T-cell (primary cell): ENCODE measurements around the gene WIPF3. TPM values are rescaled to one million over a fixed set of nuclear protein-coding genes. Genes with fewer than 3 reads are reported as not detected.

Experiments
- ATAC-seq, 4 experiments: fragments of 200-7000 bp in 3 of 4; fragments of 150-1000 bp in 1 of 4; cut with Tn5 transposase; replicated peaks in 1 of 4; 1 replicate in 3 of 4; 2 replicates in 1 of 4; pipeline ENCODE4 v1.10.0; 2021; ENCODE audit warnings: moderate library complexity in 3 of 4, mild to moderate bottlenecking in 2 of 4, moderate number of reproducible peaks in 1 of 4
- CTCF ChIA-PET, 2 donors: fragments of 300-600 bp; sonication (Branson Sonifier 250); formaldehyde crosslinking; loops; one replicate each; lab custom pipeline; 2022; ENCODE audit warnings: antibody characterized with exemption in 2 of 2; lab: Charles Lee
- POLR2A ChIA-PET, 2 donors: fragments of 300-600 bp; sonication (Branson Sonifier 250); formaldehyde crosslinking; loops; one replicate each; lab custom pipeline; 2022; ENCODE audit warnings: antibody characterized with exemption in 2 of 2; lab: Charles Lee
- DNase-seq, 35 experiments: peaks; one replicate each; pipeline versions ENCODE4 v3.0.0 to v3.0.0-alpha.2; 2013 to 2023
- H3K27ac ChIP-seq: one replicate; pipeline ENCODE4 v1.5.1; 2013; ENCODE audit warnings: low read length
- H3K27me3 ChIP-seq, 2 experiments: replicated peaks in 1 of 2; 1 replicate in 1 of 2; 2 replicates in 1 of 2; pipeline versions ENCODE4 v1.6.1 to v1.7.0; 2013; ENCODE audit warnings: low read length in 1 of 2, mixed read lengths in 1 of 2; ENCODE audit not compliant: control insufficient read depth in 2 of 2, insufficient read depth in 2 of 2; ENCODE audit errors: extremely low read depth in 1 of 2
- H3K36me3 ChIP-seq, 2 donors: 1 replicate in 1 of 2; 2 replicates in 1 of 2; pipeline versions ENCODE4 v1.6.1 to v1.7.0; 2013; ENCODE audit warnings: low read length in 1 of 2; ENCODE audit not compliant: control insufficient read depth in 2 of 2, insufficient read depth in 1 of 2; ENCODE audit errors: extremely low read depth in 1 of 2
- H3K4me1 ChIP-seq, 2 experiments: 1 replicate in 1 of 2; 2 replicates in 1 of 2; pipeline versions ENCODE4 v1.6.1 to v1.7.0; 2013; ENCODE audit warnings: low read length in 2 of 2, mixed read lengths in 1 of 2; ENCODE audit not compliant: insufficient read depth in 2 of 2, control insufficient read depth in 1 of 2; ENCODE audit errors: extremely low read depth in 1 of 2
- H3K4me3 ChIP-seq, 2 donors: 1 replicate in 1 of 2; 2 replicates in 1 of 2; pipeline versions ENCODE4 v1.5.1 to v1.7.0; 2013; ENCODE audit warnings: mild to moderate bottlenecking in 2 of 2, low read length in 1 of 2, moderate library complexity in 1 of 2; ENCODE audit not compliant: control insufficient read depth in 1 of 2; ENCODE audit errors: extremely low read depth in 1 of 2
- H3K9me3 ChIP-seq: 2 replicates; pipeline ENCODE4 v1.7.0; 2013
- H3K27ac Mint-ChIP-seq, 2 donors: one replicate each; pipeline ENCODE4 v1.8.0; 2020 to 2021; ENCODE audit warnings: mild to moderate bottlenecking in 2 of 2, mixed read lengths in 2 of 2
- H3K27me3 Mint-ChIP-seq, 2 donors: one replicate each; pipeline ENCODE4 v1.8.0; 2021 to 2022; ENCODE audit warnings: mixed read lengths in 2 of 2
- H3K36me3 Mint-ChIP-seq: one replicate; pipeline ENCODE4 v1.8.0; 2021; ENCODE audit warnings: mixed read lengths
- H3K4me1 Mint-ChIP-seq, 3 donors: one replicate each; pipeline ENCODE4 v1.8.0; 2020 to 2022; ENCODE audit warnings: mixed read lengths in 3 of 3, mild to moderate bottlenecking in 1 of 3
- H3K4me3 Mint-ChIP-seq, 3 donors: one replicate each; pipeline ENCODE4 v1.8.0; 2020 to 2022; ENCODE audit warnings: mild to moderate bottlenecking in 3 of 3, mixed read lengths in 3 of 3, moderate library complexity in 3 of 3
- H3K9me3 Mint-ChIP-seq, 3 donors: one replicate each; pipeline ENCODE4 v1.8.0; 2020 to 2022; ENCODE audit warnings: mixed read lengths in 3 of 3
- WGBS: methylation state at CpG from one replicate; pipeline ENCODE4 v1.1.5; 2013; ENCODE audit warnings: missing lambda C conversion rate; ENCODE audit not compliant: insufficient coverage; 5-methylcytosine and 5-hydroxymethylcytosine counted together
- total RNA-seq, 35 experiments: library from RNA in 6 of 35; stranded (reverse) in 6 of 35; fragments of 120-200 nt in 1 of 35; gene quantifications; one replicate each; pipeline versions ENCODE4 v1.2.1 to v1.2.4 and lab custom pipeline; 2013 to 2026

Gene WIPF3
- total RNA-seq, 5 donors from 2014 or later (not counting 1 experiment from before 2014, with no cell fraction given) = 0.06 to 0.16 (median 0.07) TPM; not detected in 2

GRCh38 chr7:29946428-29947186, 140.3 kb downstream of the WIPF3 start:
- H3K4me1 ChIP-seq = no peaks in the 10 kb centered on the region
- Mint-ChIP-seq H3K9me3 (peaks cover 0 to 2% (median 0%) of the 10 kb centered on the region in 3 donors), H3K27ac (no peak overlapping the region), H3K4me1 (no peaks in the 10 kb centered on the region), H3K4me3 (no peak overlapping the region), H3K36me3 (no peaks in the 10 kb centered on the region), H3K27me3 (peaks cover 0 to 6% of the 10 kb centered on the region in 2 donors)
- H3K36me3 ChIP-seq = peaks cover 0 to 4% of the 10 kb centered on the region in 2 donors
- peaks cover 0 to 19% of the 10 kb centered on the region in 2 experiments for H3K27me3 ChIP-seq
- H3K9me3 ChIP-seq = no peaks in the 10 kb centered on the region
- WGBS = 78% methylated on average over 4 of the region's 5 CpGs
- no peak overlapping the region for H3K27ac ChIP-seq
- no peak overlapping the region for H3K4me3 ChIP-seq
- ATAC-seq = no peak
- CTCF ChIA-PET = no interaction called here
- POLR2A ChIA-PET = no interaction called here
- DNase-seq = no peak

GRCh38 chr7:29948587-29948986, 142.3 kb downstream of the WIPF3 start:
- DNase-seq = no peak
- WGBS = 63% methylated on average over 2 of the region's 2 CpGs
- Mint-ChIP-seq H3K27me3 (peaks cover 0 to 4% of the 10 kb centered on the region in 2 donors), H3K9me3 (peaks cover 0 to 2% (median 0%) of the 10 kb centered on the region in 3 donors), H3K4me1 (no peaks in the 10 kb centered on the region), H3K4me3 (no peak overlapping the region), H3K36me3 (no peaks in the 10 kb centered on the region), H3K27ac (no peak overlapping the region)
- Histone ChIP-seq H3K27ac (no peak overlapping the region), H3K9me3 (no peaks in the 10 kb centered on the region), H3K36me3 (peaks cover 0 to 4% of the 10 kb centered on the region in 2 donors), H3K4me3 (no peak overlapping the region), H3K4me1 (peaks cover 0 to 3% of the 10 kb centered on the region in 2 experiments), H3K27me3 (peaks cover 0 to 19% of the 10 kb centered on the region in 2 experiments)
- ATAC-seq = no peak
- CTCF ChIA-PET = no interaction called here
- POLR2A ChIA-PET = no interaction called here

- CTCF ChIA-PET = no interaction called here
- POLR2A ChIA-PET = no interaction called here
- H3K4me1 ChIP-seq = peaks cover 0 to 3% of the 10 kb centered on the region in 2 experiments
Measured at GRCh38 chr7:29950480-29950879, 144.2 kb downstream of the WIPF3 start.

GRCh38 chr7:29951206-29951605, 144.9 kb downstream of the WIPF3 start:
- 90% methylated on average over 8 of the region's 8 CpGs for WGBS
- Histone ChIP-seq H3K4me1 (peaks cover 5 to 6% of the 10 kb centered on the region in 2 experiments), H3K27me3 (peaks cover 0 to 19% of the 10 kb centered on the region in 2 experiments), H3K36me3 (peaks cover 0 to 4% of the 10 kb centered on the region in 2 donors), H3K27ac (no peak overlapping the region), H3K9me3 (no peaks in the 10 kb centered on the region), H3K4me3 (no peak overlapping the region)
- H3K9me3 Mint-ChIP-seq = peaks cover 0 to 2% (median 0%) of the 10 kb centered on the region in 3 donors
- H3K27ac Mint-ChIP-seq = no peak overlapping the region
- no peak for ATAC-seq
- POLR2A ChIA-PET = no interaction called here
- peaks cover 7 to 9% (median 8%) of the 10 kb centered on the region in 3 donors for H3K4me1 Mint-ChIP-seq
- no peak overlapping the region for H3K4me3 Mint-ChIP-seq
- CTCF ChIA-PET = no interaction called here
- peaks cover 0 to 4% of the 10 kb centered on the region in 2 donors for H3K27me3 Mint-ChIP-seq
- no peak for DNase-seq
- no peaks in the 10 kb centered on the region for H3K36me3 Mint-ChIP-seq

More at GRCh38 chr7:29950480-29950879, 144.2 kb downstream of the WIPF3 start:
- no peak overlapping the region for H3K27ac ChIP-seq
- peaks cover 0 to 4% of the 10 kb centered on the region in 2 donors for H3K36me3 ChIP-seq
- H3K27me3 ChIP-seq = peaks cover 0 to 19% of the 10 kb centered on the region in 2 experiments
- no peak for ATAC-seq
- no peak overlapping the region for H3K27ac Mint-ChIP-seq
- no peak overlapping the region for H3K4me3 Mint-ChIP-seq
- no peak overlapping the region for H3K4me3 ChIP-seq
- peaks cover under 1 to 2% (median 1%) of the 10 kb centered on the region in 3 donors for H3K4me1 Mint-ChIP-seq
- no peaks in the 10 kb centered on the region for H3K9me3 ChIP-seq
- no peak for DNase-seq
- peaks cover 0 to 2% (median 0%) of the 10 kb centered on the region in 3 donors for H3K9me3 Mint-ChIP-seq
- no peaks in the 10 kb centered on the region for H3K36me3 Mint-ChIP-seq
- H3K27me3 Mint-ChIP-seq = peaks cover 0 to 4% of the 10 kb centered on the region in 2 donors
- 82% methylated on average over 8 of the region's 8 CpGs for WGBS

GRCh38 chr7:29953726-29954347, 147.5 kb downstream of the WIPF3 start:
- POLR2A ChIA-PET = no interaction called here
- CTCF ChIA-PET = interaction anchor here (0.8 to 0.9 kb wide), 3 partner anchors 32 to 108 kb away, joined by 3 read pairs; no protein-coding TSS in a partner anchor
- peaks cover 0 to 19% of the 10 kb centered on the region in 2 experiments for H3K27me3 ChIP-seq
- Mint-ChIP-seq H3K36me3 (no peaks in the 10 kb centered on the region), H3K9me3 (peaks cover 0 to 2% (median 0%) of the 10 kb centered on the region in 3 donors), H3K27ac (no peak overlapping the region), H3K27me3 (peaks cover 0 to 4% of the 10 kb centered on the region in 2 donors), H3K4me3 (no peak overlapping the region), H3K4me1 (peaks cover 12 to 15% (median 14%) of the 10 kb centered on the region in 3 donors)
- no peaks in the 10 kb centered on the region for H3K9me3 ChIP-seq
- no peak overlapping the region for H3K4me3 ChIP-seq
- WGBS = no CpG with 5 or more reads among the region's 4 CpGs
- peaks cover 8 to 12% of the 10 kb centered on the region in 2 experiments for H3K4me1 ChIP-seq
- ATAC-seq = no peak
- no peak overlapping the region for H3K27ac ChIP-seq
- DNase-seq = no peak
- peaks cover 0 to 4% of the 10 kb centered on the region in 2 donors for H3K36me3 ChIP-seq

GRCh38 chr7:29955075-29955792, 148.9 kb downstream of the WIPF3 start:
- Mint-ChIP-seq H3K36me3 (no peaks in the 10 kb centered on the region), H3K4me3 (no peak overlapping the region), H3K27ac (no peak overlapping the region), H3K4me1 (peaks cover 12 to 15% (median 14%) of the 10 kb centered on the region in 3 donors), H3K9me3 (peaks cover 0 to 2% (median 0%) of the 10 kb centered on the region in 3 donors), H3K27me3 (peaks cover 3 to 9% of the 10 kb centered on the region in 2 donors)
- Histone ChIP-seq H3K9me3 (no peaks in the 10 kb centered on the region), H3K27ac (no peak overlapping the region), H3K4me3 (no peak overlapping the region), H3K36me3 (peaks cover 0 to 4% of the 10 kb centered on the region in 2 donors), H3K4me1 (peaks cover 8 to 12% of the 10 kb centered on the region in 2 experiments), H3K27me3 (peaks cover 0 to 10% of the 10 kb centered on the region in 2 experiments)
- DNase-seq (no peak), ATAC-seq (no peak)
- CTCF ChIA-PET = interaction anchor here in 1 of 2 donors (0.6 kb wide), 1 partner anchor 609 kb away, joined by 3 read pairs; no protein-coding TSS in a partner anchor
- 68% methylated on average over 5 of the region's 7 CpGs for WGBS
- POLR2A ChIA-PET = no interaction called here
